ENCODE results near the gene LYZL1. TPM values are rescaled to one million over a fixed set of nuclear protein-coding genes. Genes with fewer than 3 reads are reported as not detected.

Gene LYZL1
- total RNA-seq, 1 experiment from 2014 or later, result not detected

- no peak overlapping the region for H2BK5ac ChIP-seq (ENCODE audit: insufficient read length, low read length)
- no peak overlapping the region for H2AFZ ChIP-seq (ENCODE audit: low read length)
- no peak overlapping the region for H2BK20ac ChIP-seq (ENCODE audit: low read depth, low read length, poor library complexity, severe bottlenecking)
- WGBS (ENCODE audit: extremely low coverage, insufficient read length, low lambda C conversion rate), result no CpG with 5 or more reads among the region's 4 CpGs
- no peak overlapping the region for H2AK5ac ChIP-seq (ENCODE audit: insufficient read length, low read length)
- no peak overlapping the region for H3K4me2 ChIP-seq (ENCODE audit: insufficient read depth, insufficient read length, low read length)
- TF ChIP-seq, protein P1, sequence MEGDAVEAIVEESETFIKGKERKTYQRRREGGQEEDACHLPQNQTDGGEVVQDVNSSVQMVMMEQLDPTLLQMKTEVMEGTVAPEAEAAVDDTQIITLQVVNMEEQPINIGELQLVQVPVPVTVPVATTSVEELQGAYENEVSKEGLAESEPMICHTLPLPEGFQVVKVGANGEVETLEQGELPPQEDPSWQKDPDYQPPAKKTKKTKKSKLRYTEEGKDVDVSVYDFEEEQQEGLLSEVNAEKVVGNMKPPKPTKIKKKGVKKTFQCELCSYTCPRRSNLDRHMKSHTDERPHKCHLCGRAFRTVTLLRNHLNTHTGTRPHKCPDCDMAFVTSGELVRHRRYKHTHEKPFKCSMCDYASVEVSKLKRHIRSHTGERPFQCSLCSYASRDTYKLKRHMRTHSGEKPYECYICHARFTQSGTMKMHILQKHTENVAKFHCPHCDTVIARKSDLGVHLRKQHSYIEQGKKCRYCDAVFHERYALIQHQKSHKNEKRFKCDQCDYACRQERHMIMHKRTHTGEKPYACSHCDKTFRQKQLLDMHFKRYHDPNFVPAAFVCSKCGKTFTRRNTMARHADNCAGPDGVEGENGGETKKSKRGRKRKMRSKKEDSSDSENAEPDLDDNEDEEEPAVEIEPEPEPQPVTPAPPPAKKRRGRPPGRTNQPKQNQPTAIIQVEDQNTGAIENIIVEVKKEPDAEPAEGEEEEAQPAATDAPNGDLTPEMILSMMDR (conservative IDR thresholded peaks at IDR 0.05), result no peak
- no peak overlapping the region for H3K4ac ChIP-seq (ENCODE audit: low read depth, low read length)
- no peak overlapping the region for H3K9ac ChIP-seq (ENCODE audit: extremely low read depth, insufficient read length, low read length)
- H3K23me2 ChIP-seq (ENCODE audit: insufficient read length, low read depth, low read length, poor library complexity, severe bottlenecking), result no peaks in the 10 kb centered on the region
- Mint-ChIP-seq H3K27ac (no peak overlapping the region), H3K4me1 (peaks cover 3% of the 10 kb centered on the region in 2 experiments; a peak in 2 of 4 replicates), H3K4me3 (no peak overlapping the region), H3K36me3 (ENCODE audit: insufficient read depth in 1 of 3, low read depth in 3 of 3) (no peaks in the 10 kb centered on the region), H3K27me3 (ENCODE audit: low read depth) (no peaks in the 10 kb centered on the region), H3K9me3 (no peaks in the 10 kb centered on the region)
- H3K18ac ChIP-seq (ENCODE audit: insufficient read length, low read depth, low read length), result no peak overlapping the region
- H4K8ac ChIP-seq (replicated peaks; ENCODE audit: insufficient read length, low read depth, low read length), result no peak overlapping the region
- H3K23ac ChIP-seq (ENCODE audit: insufficient read length, low read depth, low read length), result no peak overlapping the region
- H2BK12ac ChIP-seq (ENCODE audit: insufficient read length, low read depth, low read length), result no peak overlapping the region
- no peaks in the 10 kb centered on the region for H3K79me1 ChIP-seq (ENCODE audit: insufficient read depth, low read depth, low read length, poor library complexity, severe bottlenecking)
- no peak overlapping the region for H4K5ac ChIP-seq (ENCODE audit: insufficient read length, low read depth, low read length)
- no peak overlapping the region for H2BK15ac ChIP-seq (ENCODE audit: low read depth, low read length)
- no peak overlapping the region for H3K27ac ChIP-seq (ENCODE audit: insufficient read length, low read depth, low read length)
- no peak overlapping the region for H3K56ac ChIP-seq (ENCODE audit: insufficient read length, low read depth, low read length)
- no peaks in the 10 kb centered on the region for H3K4me1 ChIP-seq (ENCODE audit: insufficient read depth, low read length)
- no peaks in the 10 kb centered on the region for H3K27me3 ChIP-seq (ENCODE audit: insufficient read depth, low read length)
- H3K9me3 ChIP-seq (ENCODE audit: control insufficient read depth, low read depth, low read length), result no peaks in the 10 kb centered on the region
- DNase-seq, result no peak
- H3K14ac ChIP-seq (ENCODE audit: insufficient read depth, low read length), result no peak overlapping the region
- no peaks in the 10 kb centered on the region for H3K79me2 ChIP-seq (ENCODE audit: insufficient read depth, low read length)
- H4K20me1 ChIP-seq (ENCODE audit: control insufficient read depth, insufficient read depth, insufficient read length), result no peaks in the 10 kb centered on the region
- H3T11ph ChIP-seq (ENCODE audit: low read length), result no peak overlapping the region
- H2BK120ac ChIP-seq (ENCODE audit: low read depth, low read length, poor library complexity, severe bottlenecking), result no peak overlapping the region
- H4K91ac ChIP-seq (ENCODE audit: insufficient read length, low read depth, low read length), result no peak overlapping the region
Measured at GRCh38 chr10:29277296-29277695, 11.6 kb upstream of the LYZL1 start.

All from H9 (cell line).